Bronchial epithelial cell (primary cell): ENCODE results near the gene DOCK1. TPM values are rescaled to one million over a fixed set of nuclear protein-coding genes. Genes with fewer than 3 reads are reported as not detected.

Experiments
- DNase-seq: peaks from one replicate; pipeline ENCODE4 v3.0.0-alpha.2; 2010; ENCODE audit warnings: low read depth
- FAIRE-seq: peaks from 2 replicates; lab custom pipeline; 2011; peaks lifted over from hg19 to GRCh38; lab: Jason Lieb, UNC
- H3K27me3 ChIP-seq: 2 replicates; pipeline ENCODE4 v1.5.1; 2011; ENCODE audit warnings: low read length; ENCODE audit not compliant: control insufficient read depth, insufficient read depth
- H3K36me3 ChIP-seq: 2 replicates; pipeline ENCODE4 v1.5.1; 2011; ENCODE audit warnings: low read length; ENCODE audit not compliant: control insufficient read depth, insufficient read depth
- H3K4me3 ChIP-seq: 2 replicates; pipeline ENCODE4 v1.5.1; 2011; ENCODE audit warnings: mild to moderate bottlenecking, low read depth, low read length, control low read depth
- CTCF ChIP-seq: IDR thresholded peaks from 2 replicates; pipeline ENCODE4 v1.5.1; 2011; ENCODE audit warnings: mild to moderate bottlenecking, moderate library complexity, low read length, control low read depth, inconsistent platforms; ENCODE audit not compliant: insufficient read depth, severe bottlenecking
- total RNA-seq: library from RNA; depleted of rRNA; stranded (reverse); fragments of >200 nt; gene quantifications from 2 replicates; pipeline ENCODE4 v1.2.1, GENCODE V29; 2014

Gene DOCK1
- total RNA-seq, 1 donor from 2014 or later: 173 TPM

GRCh38 chr10:127434006-127434405 lies 528.8 kb downstream of the DOCK1 start:
- TF ChIP-seq CTCF: no peak
- DNase-seq (no peak), FAIRE-seq (no peak)
- H3K27me3 ChIP-seq: no peaks in the 10 kb centered on the region
- H3K36me3 ChIP-seq: peaks cover 2% of the 10 kb centered on the region
- no peak overlapping the region for H3K4me3 ChIP-seq

- Histone ChIP-seq H3K36me3 (peaks cover 2% of the 10 kb centered on the region), H3K27me3 (no peaks in the 10 kb centered on the region), H3K4me3 (no peak overlapping the region)
- no peak for DNase-seq
- FAIRE-seq: no peak
- TF ChIP-seq CTCF: no peak
Observed at GRCh38 chr10:127435246-127435645, 530.0 kb downstream of the DOCK1 start.

- FAIRE-seq (no peak), DNase-seq (no peak)
- H3K36me3 ChIP-seq: peaks cover 7% of the 10 kb centered on the region
- H3K4me3 ChIP-seq: no peak overlapping the region
- TF ChIP-seq CTCF: no peak
- H3K27me3 ChIP-seq: no peaks in the 10 kb centered on the region
Observed at GRCh38 chr10:127440371-127440770, 535.1 kb downstream of the DOCK1 start.

- Histone ChIP-seq H3K27me3 (no peaks in the 10 kb centered on the region), H3K4me3 (no peak overlapping the region), H3K36me3 (peaks cover 7% of the 10 kb centered on the region)
- FAIRE-seq (no peak), DNase-seq (no peak)
- TF ChIP-seq CTCF: no peak
Observed at GRCh38 chr10:127441350-127442219, 536.4 kb downstream of the DOCK1 start.

GRCh38 chr10:127442220-127442525 lies 536.9 kb downstream of the DOCK1 start:
- no peaks in the 10 kb centered on the region for H3K27me3 ChIP-seq
- FAIRE-seq: no peak
- H3K36me3 ChIP-seq: peaks cover 7% of the 10 kb centered on the region
- no peak for TF ChIP-seq CTCF
- no peak overlapping the region for H3K4me3 ChIP-seq
- no peak for DNase-seq

GRCh38 chr10:127444155-127444554 lies 538.9 kb downstream of the DOCK1 start:
- DNase-seq (no peak), FAIRE-seq (no peak)
- no peaks in the 10 kb centered on the region for H3K27me3 ChIP-seq
- no peak for TF ChIP-seq CTCF
- H3K36me3 ChIP-seq: peaks cover 10% of the 10 kb centered on the region
- no peak overlapping the region for H3K4me3 ChIP-seq
